ENCODE data around the gene HCN4.

DNA sequence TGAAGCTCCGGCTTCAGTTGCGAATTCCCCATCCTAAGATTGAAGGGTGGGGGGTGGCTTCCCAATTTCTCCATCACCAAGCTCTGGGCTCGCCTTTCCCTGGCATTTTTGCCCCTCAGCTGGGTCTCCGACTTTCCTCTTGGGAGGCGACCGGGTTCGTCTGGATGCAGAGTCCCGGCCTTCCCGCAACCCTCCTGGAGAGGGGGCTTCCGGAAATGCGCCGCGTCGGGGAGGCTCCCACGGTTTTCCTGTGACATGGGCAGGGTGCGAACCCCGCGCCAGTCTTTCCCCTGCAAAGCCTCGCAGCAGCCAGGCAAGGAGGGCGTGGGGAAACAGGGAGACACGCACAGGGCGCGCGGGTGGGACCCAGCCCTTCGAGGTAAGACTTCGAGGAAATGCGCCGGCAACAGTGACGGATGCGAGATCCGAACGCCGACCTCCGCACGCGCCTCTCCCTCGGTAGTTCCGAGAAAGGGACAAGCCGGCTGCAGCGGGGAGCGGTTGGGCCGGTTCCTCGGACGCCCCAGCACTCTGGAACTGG lies 466 bp upstream of the HCN4 start:
- TF ChIP-seq EP300 (IDR thresholded peaks at IDR 0.05) = no peak
- no peak for TF ChIP-seq POLR2AphosphoS5 (IDR thresholded peaks at IDR 0.05)
- no peak for TF ChIP-seq POLR2A (IDR thresholded peaks at IDR 0.05)
- TF ChIP-seq, protein P1, sequence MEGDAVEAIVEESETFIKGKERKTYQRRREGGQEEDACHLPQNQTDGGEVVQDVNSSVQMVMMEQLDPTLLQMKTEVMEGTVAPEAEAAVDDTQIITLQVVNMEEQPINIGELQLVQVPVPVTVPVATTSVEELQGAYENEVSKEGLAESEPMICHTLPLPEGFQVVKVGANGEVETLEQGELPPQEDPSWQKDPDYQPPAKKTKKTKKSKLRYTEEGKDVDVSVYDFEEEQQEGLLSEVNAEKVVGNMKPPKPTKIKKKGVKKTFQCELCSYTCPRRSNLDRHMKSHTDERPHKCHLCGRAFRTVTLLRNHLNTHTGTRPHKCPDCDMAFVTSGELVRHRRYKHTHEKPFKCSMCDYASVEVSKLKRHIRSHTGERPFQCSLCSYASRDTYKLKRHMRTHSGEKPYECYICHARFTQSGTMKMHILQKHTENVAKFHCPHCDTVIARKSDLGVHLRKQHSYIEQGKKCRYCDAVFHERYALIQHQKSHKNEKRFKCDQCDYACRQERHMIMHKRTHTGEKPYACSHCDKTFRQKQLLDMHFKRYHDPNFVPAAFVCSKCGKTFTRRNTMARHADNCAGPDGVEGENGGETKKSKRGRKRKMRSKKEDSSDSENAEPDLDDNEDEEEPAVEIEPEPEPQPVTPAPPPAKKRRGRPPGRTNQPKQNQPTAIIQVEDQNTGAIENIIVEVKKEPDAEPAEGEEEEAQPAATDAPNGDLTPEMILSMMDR (IDR thresholded peaks at IDR 0.05) = no peak
